Urothelium cell line (cell line): ENCODE data around the gene MAEA.
A peak's percentile ranks its signal among the peaks of the same experiment; 100 is the strongest.
"Not testable (repeated sequence)": the region's sequence is repeated elsewhere in the genome, so short reads cannot be mapped to it uniquely, and the experiment has no call there.

ENCODE experiments used
- DNase-seq: peaks from one replicate; pipeline ENCODE4 v3.0.0; 2011; ENCODE audit warnings: low spot score, mixed read lengths
- FAIRE-seq: peaks from 2 replicates; lab custom pipeline; 2011; peaks lifted over from hg19 to GRCh38; lab: Jason Lieb, UNC

Gene MAEA

DNA sequence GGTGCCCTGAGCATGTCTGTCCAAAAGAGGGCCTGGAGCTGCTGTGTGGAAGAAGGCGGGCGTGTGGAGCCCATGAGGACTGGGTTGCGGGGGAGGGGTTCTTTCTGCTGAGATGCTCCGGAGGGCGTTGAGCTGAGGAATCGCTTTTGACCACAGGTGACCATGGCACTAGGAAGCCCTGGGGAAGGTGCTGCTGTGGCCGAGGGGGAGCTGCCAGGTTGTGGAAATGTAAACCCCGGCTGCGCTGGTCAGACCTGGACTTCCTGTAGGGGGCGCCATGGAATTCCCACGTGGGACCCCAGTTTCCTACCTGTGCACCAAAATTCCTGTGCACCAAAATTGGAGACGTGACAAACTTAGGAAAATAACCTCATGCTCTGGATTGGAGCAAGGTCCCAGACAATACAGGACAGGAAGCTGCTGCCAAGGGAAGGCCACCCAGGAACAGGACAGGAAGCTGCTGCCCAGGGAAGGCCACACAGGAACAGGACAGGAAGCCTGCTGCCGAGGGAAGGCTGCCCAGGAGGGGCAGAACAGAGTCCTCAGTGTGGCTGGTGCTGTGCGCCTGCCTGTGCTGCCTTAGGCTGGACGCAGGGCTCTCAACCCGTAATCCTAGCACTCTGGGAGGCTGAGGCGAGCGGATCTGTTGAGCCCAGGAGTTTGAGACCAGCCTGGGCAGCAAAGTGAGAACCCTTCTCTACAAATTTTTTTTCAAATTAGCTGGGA lies 29.0 kb downstream of the MAEA start:
- FAIRE-seq: no peak
- no peak for DNase-seq

DNA sequence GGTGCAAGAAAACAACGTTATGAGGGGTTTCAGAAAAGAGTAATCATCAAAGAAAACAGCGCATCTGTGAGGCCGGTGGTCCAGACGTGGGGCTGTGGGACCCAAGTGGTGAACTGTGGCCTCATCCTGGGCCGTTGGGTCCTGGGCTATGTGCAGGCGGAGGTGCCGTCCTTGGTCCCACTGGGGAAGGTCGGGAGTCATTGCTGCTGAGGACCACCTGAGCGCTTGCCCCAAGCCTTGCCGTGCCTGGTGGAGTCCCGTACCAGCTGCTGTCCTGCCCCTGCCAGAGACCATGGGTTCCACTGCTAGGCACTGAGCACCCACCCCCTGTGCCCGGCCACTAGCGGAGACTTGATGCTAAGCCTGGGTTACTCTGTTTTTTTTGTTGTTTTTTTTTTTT lies 31.8 kb downstream of the MAEA start:
- FAIRE-seq (no peak), DNase-seq (no peak)

DNA sequence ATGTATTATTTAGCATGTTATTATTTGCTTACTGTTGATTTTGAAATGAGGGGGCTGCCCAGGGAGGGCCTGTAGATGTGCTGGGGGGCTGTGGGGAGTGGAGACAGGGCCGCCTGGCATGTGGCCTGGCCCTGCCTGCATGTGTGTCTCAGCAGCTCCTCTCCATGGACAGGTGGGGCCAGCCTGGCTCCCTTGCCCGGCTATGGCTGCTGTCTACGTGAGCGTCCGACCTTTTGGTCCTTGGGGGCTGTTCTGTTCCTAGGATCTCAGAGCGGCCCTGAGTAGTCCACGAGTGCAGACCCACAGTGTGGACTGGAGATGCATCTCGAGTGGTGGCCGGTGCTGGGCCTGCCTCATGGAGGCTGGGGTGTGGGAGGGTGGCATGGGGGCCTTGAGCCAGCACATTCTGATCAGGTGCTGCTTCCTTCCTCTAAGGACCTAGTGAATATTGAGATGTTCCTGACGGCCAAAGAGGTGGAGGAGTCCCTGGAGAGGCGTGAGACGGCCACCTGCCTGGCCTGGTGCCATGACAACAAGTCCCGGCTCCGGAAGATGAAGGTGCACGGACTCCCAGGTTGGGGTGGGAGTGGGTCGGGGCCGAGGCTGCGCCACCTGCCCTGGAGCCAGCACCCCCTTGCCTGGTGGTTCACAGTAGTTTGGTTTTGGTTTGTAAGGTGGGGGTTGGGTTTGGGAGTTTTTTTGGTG lies 32.4 kb downstream of the MAEA start:
- DNase-seq (no peak), FAIRE-seq (no peak)

DNA sequence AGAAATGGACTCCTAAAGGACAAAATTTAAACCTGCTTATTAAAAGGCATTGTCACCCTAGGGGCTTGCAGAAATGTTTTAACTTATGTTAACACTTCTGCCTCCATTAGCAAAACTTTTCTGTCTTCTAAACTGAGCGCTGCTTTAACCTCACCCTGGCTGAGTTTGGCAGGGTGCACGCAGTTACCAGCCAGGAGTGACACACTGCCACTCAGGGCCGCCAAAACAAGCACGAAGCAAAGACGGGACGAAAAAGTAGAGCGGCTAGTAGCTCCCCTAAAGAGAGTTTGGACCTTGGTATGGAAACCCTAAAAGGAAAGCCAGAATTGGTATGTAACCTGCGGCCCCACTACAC lies 33.6 kb downstream of the MAEA start:
- DNase-seq: no peak
- FAIRE-seq: no peak

DNA sequence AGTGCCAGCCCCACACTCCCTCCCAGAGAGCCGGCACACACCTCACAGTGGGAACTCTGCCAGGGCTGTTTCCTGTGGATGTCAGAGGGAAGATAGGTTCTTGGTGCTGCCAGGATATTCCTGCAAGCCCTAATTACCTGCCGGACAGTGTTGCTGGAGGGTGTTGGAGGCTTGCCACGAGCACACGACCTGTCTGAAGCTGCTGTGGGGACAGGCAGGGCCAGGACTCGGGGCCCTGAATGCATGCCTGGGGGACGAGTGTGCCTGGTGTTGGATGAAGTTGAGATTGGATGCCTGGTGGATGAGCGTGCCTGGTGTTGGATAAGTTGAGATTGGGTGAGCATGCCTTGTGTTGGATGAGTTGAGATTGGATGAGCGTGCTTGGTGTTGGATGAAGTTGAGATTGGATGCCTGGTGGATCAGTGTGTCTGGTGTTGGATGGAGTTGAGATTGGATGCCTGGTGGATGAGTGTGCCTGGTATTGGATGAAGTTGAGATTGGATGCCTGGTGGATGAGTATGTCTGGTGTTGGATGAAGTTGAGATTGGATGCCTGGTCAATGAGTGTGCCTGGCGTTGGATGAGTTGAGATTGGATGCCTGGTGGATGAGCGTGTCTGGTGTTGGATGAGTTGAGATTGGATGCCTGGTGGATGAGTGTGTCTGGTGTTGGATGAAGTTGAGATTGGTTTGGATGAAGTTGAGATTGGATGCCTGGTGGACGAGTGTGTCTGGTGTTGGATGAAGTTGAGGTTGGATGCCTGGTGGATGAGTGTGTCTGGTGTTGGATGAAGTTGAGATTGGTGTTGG lies 34.1 kb downstream of the MAEA start:
- FAIRE-seq (peak; percentile 88), DNase-seq (peak; percentile 33)

DNA sequence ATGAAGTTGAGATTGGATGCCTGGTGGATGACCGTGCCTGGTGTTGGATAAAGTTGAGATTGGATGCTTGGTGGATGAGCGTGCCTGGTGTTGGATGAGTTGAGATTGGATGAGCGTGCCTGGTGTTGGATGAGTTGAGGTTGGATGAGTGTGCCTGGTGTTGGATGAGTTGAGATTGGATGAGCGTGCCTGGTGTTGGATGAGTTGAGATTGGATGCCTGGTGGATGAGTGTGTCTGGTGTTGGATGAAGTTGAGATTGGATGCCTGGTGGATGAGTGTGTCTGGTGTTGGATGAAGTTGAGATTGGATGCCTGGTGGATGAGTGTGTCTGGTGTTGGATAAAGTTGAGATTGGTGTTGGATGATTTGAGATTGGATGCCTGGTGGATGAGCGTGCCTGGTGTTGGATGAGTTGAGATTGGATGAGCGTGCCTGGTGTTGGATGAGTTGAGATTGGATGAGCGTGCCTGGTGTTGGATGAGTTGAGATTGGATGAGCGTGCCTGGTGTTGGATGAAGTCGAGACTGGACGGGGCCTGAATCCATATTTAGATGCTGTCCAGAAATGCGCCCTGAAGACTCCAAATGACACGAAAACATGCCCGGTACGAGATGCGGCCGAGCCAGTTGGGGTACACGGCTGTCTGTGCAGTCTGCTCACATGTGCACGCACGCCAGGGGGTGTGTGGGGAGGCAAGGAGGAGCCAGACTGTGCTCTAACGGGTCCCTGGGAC lies 34.9 kb downstream of the MAEA start:
- DNase-seq, FAIRE-seq: not testable (repeated sequence)

DNA sequence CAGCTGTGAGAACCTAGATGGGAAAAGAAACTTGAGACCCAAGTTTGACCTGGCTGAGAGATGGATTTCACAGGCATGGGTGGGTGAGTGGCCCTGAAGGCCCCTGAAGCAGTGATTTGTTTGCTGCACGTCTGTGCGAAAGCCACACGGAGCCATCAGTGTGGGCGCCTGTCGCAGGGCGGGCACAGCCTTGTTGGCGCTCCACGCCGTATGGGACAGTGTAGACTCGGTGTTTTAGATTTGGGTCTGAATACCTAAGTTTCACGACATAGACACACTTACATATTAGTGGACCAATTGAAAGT lies 35.4 kb downstream of the MAEA start:
- DNase-seq: no peak
- no peak for FAIRE-seq

DNA sequence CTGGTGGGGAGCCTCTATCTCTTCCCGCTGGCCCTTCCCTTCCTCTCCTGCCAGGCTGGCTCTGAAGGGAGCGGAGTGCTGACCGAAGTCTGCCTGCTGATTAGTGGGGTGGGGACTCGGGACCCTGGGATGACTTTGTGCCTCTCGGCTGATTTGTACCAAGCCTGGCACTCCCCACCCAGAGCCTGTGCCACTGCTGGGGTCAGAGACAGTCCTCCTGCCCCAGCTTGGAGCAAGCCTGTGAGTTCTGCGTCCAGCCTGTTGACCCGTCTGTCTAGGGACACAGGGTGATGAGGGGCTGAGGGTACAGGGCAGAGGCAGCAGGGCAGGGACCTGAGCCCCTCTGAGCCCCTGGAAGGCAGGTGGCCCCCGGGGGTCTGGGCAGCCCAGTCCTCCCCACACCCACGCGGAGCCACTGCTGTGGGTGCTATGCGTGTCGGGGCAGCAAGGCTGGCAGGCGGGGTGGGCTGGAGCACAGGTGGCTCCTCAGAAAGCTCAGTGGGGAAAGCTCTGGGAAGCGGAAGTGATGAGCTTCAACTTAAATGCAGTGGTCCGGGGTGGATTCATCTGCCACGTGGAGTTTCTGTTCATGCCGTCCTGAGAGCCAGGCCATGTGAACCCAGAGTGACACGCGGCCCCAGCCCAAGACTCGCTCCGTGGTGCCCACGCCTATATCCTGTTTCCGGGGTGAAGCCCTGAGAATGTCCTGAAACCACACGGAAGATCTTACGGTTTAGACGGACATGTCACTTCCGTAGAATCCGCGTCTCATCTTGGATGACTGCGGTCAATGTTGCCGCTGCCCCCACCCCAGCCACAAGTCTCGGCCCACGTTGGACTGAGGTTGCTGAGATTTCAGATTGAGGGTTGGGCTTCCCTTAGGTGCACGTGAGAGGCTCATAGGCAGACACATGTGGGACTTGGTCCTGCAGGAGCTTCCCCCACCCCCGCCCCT lies 36.3 kb downstream of the MAEA start:
- FAIRE-seq (no peak), DNase-seq (no peak)

DNA sequence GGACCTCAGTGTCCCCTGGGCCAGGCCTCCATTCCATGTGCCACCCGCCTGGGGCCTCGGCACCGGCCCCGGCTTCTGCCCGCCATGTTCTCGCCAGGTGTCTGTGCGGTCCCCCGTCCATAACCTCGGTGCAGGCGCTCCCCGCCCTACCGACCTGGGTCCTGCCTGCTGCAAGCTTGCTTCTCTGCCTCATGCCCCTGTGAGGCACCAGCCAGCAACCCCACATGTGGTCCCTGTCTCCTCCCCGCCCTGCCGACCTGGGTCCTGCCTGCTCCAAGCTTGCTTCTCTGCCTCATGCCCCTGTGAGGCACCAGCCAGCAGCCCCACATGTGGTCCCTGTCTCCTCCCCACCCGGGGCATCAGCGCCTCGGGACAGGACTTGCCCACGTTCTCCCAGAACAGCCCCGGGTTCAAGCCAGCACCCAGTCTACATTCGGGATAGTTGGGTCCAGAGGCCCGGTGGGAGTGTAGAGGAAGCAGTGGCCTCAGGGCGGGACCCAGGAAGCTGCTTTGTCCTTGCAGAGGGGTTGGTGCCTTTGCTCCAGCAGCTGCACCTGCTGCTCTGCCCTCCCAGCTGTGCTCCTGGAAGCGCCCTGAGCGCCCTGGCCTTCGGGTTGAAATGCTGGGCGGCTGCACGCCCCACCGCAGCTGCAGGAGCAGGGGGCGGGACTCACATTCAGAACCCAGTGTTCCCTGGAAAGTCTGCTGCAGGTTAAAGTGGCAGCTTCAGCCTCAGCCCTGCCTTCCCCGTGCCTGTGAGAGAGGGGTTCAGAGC lies 37.2 kb downstream of the MAEA start:
- no peak for FAIRE-seq

DNA sequence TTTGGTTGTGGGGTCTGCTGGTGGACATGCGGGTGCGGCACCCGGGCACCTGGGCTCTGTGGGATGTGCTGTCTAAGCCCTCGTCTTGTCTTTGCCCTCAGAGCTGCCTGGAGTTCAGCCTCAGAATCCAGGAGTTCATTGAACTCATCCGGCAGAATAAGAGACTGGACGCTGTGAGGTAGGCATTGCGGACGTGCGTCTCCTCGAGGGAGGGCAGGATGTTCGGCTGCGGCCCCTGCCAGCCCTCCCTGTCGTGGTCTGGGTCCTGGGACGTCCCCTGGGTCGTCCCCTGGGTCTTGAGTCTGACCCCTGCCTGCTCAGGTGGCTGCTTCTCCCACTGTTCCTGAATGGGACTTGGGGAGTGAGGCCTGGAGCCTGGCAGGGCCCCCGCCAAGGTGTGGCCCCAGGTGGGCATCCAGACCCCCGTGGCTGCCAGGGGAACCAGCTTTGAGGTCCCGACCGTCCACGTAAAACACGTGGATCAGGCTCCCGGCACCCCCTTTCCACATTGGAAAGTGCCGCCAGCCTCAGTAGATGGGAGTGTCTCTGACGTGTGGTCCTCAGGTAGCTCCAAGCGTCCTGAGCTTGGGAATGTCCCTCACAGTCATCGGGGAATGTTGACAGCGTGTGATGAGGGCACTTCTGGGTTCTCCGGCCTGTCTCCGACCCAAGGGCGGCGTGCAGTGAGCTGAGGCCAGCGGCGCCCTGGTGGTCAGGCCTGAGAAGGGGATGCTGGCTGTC lies 38.0 kb downstream of the MAEA start:
- FAIRE-seq: no peak
- no peak for DNase-seq

More for the DNA sequence above, 37.2 kb downstream of the MAEA start:
- no peak for DNase-seq

DNA sequence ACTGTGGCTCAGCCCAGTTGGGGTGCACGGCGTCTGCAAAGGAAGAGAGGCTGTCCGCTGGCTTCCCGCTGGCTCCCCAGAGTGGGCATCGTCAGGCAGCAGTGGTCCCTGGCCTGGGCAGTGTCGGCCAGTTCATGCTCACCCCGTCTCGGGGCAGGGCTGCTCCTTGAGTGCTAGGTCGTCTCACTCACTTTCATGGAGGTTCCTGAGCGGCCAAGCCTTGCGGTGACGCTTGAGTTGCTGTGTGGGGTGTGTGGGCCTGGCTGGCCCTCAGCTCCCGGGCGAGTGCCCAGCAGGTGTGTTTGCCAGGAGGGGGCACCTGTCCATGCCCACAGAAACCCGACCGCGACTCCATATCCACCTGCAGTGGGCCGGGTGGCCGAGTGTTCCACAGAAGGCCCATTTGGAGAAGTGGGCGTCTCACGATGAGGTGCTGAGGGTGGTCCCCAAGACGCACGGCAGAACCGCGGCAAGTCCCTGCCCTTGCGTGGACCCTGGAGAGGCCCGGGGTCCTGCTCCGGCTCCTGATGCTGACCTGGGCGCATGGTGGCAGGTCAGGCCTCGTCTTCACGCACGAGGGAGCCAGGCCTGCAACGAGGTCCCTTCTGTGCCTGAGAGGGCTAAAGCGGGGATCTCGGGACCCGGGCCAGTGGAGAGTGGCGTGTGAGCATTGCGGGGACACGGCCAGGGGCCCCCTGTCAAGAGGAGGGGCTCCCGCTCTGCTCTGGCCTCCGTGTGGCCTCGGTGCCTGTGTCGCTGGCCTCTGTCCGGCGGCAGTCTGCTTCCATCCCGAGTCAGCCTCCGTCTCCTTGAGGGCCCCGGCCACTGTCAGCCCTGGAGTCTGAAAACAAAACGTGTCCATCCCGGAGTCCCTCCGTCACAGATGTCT lies 38.8 kb downstream of the MAEA start:
- no peak for DNase-seq
- no peak for FAIRE-seq

DNA sequence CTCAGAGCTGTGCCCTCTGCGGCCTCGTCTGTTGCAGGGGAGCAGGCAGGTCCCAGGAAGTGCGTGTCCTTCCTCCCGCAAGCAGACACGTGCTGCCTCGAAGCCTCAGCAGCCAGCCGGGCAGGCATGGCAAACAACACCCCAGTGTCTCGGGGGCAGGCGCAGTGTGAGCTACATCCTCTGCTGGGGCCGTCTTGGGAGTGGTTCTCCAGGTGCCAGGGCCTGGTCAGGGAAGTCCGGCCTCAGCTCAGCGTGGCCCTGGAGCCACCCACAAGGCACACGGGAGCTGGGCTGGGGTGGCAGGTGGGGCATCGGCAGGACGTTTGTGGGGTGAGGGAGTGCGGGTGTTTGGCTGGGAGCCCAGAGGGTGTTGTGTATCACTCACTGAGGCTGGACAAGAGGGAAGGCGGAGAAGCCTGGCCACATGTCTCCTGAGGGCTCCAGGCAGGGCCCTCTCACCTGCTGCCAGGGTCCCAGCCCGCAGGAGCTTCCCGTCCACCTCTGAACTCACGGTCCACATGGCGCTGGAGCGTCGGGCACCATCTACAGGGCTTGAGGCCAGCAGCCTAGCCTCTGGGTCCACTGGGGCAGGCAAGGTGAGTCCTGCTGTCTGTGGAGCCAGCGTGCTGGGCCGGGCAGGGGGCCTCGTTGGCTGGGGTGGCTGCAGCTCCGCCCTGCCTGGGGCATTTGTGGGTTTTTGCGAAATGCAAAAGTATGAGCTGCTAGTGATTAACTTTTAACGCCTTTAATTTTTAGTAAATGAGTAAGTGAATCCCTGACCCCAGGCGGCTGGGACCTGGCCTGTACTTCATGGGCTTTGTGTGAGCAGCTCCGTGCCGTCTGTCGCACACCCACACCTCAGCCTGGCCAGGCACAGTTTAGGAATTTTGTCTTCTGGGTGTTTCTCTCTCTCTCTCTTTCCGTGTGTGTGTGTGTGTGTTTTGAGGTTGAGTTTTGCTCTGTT lies 40.0 kb downstream of the MAEA start:
- no peak for FAIRE-seq
- no peak for DNase-seq

DNA sequence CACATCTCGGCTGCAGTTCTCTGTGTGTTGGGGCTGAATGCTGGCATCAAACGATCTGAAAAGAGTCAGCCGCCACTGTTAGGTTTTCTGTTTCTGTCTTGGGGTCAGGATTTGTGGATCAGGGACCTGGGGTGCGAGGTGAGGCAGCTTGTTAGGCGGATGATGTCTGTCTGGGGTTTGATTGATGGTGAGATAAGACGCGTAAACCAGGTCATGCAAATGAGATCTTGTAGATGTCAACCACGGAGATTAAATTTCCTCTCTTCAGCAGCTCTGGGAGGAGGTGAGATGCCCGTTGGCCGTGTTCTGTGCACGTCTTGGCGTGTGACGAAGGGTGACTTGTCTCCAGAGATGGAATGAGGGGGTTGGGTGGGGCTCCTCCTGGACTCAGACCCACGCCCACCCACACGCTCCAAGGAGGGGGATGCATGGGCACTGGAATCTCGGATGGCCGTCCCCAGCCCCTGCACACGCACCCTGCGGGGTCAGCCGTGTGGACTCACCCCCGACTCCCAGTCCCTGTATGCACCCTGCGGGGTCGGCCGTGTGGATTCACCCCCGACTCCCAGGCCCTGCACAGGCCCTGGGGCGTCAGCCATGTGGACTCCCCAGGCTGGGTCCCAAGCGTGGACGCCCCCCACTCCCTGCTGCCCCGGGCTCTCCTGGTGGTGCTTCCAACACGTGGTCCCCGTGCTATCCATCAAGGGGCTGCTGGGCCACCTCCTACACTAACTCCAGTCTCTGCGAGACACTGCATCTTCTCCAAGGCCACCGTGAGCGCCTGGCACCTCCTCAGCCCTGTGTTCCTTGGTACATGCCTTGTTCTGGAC lies 41.3 kb downstream of the MAEA start:
- no peak for FAIRE-seq
- DNase-seq: no peak

DNA sequence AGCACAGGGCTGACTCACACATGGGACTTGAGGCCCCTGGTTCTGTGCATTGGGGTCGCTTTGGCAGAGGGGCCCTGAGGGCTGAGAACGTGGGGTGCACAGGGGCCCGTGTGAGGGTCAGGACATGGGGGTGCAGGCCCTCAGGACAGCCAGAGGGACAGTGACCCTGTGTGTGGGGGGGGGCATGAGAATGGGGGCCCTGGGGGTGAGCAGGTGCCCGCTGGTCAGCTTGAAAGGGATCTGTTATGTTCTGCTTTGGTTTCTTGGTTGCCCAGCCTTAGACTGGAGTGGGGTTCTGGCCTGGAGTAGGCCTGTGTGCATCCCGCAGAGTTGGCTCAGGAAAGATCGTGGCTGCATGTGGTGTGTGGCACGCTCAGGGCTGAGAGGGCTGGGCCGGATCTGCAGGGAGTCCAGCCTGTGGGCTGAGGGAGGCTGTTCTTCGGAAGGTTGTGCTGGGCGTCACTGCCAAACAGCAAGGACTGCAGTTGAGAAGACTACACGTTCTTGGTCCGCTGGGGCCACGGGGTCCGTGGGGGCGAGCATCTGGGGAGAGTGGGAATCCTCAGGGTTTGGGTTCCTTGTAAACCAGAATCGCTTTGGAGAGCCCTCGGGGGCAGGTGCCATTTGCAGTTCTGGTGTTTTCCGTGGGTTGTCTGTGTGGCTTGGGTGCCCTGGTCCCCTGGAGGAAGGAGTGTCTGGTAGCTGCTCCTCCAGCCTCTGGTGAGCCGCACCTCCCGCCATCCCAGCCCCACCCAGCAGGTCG lies 42.1 kb downstream of the MAEA start:
- DNase-seq (no peak), FAIRE-seq (no peak)

DNA sequence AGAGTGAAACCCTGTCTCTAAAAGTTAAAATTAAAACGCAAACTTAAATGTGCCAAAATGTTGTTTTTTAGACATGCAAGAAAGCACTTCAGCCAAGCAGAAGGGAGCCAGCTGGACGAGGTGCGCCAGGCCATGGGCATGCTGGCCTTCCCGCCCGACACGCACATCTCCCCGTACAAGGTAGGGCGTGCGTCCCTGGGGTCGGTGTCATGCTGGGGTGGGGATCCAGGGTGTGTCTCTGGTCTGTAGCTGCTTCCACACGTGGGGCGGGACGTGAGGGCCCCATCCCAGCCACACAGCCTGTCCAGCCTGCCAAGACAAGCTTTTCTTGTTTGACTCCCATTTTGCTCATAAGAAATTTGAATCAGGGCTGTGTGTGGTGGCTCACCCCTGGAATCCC lies 43.0 kb downstream of the MAEA start:
- FAIRE-seq: no peak
- no peak for DNase-seq
